CD14-positive monocyte (primary cell): ENCODE data around the gene FCRL3. TPM values are rescaled to one million over a fixed set of nuclear protein-coding genes. Genes with fewer than 3 reads are reported as not detected.
A peak's percentile ranks its signal among the peaks of the same experiment; 100 is the strongest.

ENCODE experiments used
- DNase-seq, 3 donors: peaks; one replicate each; pipeline ENCODE4 v3.0.0-alpha.2; 2011 to 2022
- H2AFZ ChIP-seq: 2 replicates; pipeline ENCODE4 v1.6.0; 2012; ENCODE audit warnings: mild to moderate bottlenecking, low read depth, low read length, inconsistent platforms; ENCODE audit not compliant: insufficient read depth, poor library complexity, severe bottlenecking
- H3K27ac ChIP-seq, 2 donors: 1 replicate in 1 of 2; 2 replicates in 1 of 2; pipeline ENCODE4 v1.5.1; 2012 to 2013; ENCODE audit warnings: low read length in 2 of 2, control low read depth in 1 of 2, inconsistent platforms in 1 of 2, low read depth in 1 of 2, mild to moderate bottlenecking in 1 of 2
- H3K27me3 ChIP-seq, 2 donors: one replicate each; pipeline versions ENCODE4 v1.6.0 to v1.6.1; 2011 to 2013; ENCODE audit warnings: low read length in 2 of 2; ENCODE audit not compliant: control insufficient read depth in 2 of 2, insufficient read depth in 2 of 2
- H3K36me3 ChIP-seq, 2 donors: replicated peaks in 1 of 2; 1 replicate in 1 of 2; 2 replicates in 1 of 2; pipeline versions ENCODE4 v1.5.1 to v1.6.1; 2012 to 2013; ENCODE audit warnings: low read length in 2 of 2, control low read depth in 1 of 2, inconsistent platforms in 1 of 2, mild to moderate bottlenecking in 1 of 2; ENCODE audit not compliant: insufficient read depth in 2 of 2, control insufficient read depth in 1 of 2
- H3K4me1 ChIP-seq, 2 donors: 1 replicate in 1 of 2; 2 replicates in 1 of 2; pipeline versions ENCODE4 v1.5.1 to v1.6.1; 2012 to 2013; ENCODE audit warnings: low read length in 2 of 2, control low read depth in 1 of 2, inconsistent platforms in 1 of 2, mild to moderate bottlenecking in 1 of 2, moderate library complexity in 1 of 2; ENCODE audit not compliant: insufficient read depth in 2 of 2, control insufficient read depth in 1 of 2
- H3K4me2 ChIP-seq: replicated peaks from 2 replicates; pipeline ENCODE3; 2012; ENCODE audit warnings: low read length, moderate library complexity, mild to moderate bottlenecking; ENCODE audit not compliant: poor library complexity, severe bottlenecking; ENCODE audit errors: extremely low read depth
- H3K4me3 ChIP-seq, 3 experiments: fragments of 200-600 bp in 1 of 3; sonication (generic) in 1 of 3; replicated peaks in 1 of 3; 1 replicate in 2 of 3; 2 replicates in 1 of 3; pipeline ENCODE4 v1.5.1; 2011 to 2013; ENCODE audit warnings: low read length in 3 of 3, mild to moderate bottlenecking in 3 of 3, control low read depth in 2 of 3, low read depth in 2 of 3, inconsistent platforms in 1 of 3, moderate library complexity in 1 of 3
- H3K79me2 ChIP-seq: 2 replicates; pipeline ENCODE4 v1.6.0; 2012; ENCODE audit warnings: mild to moderate bottlenecking, control low read depth, inconsistent platforms, low read length, moderate library complexity; ENCODE audit not compliant: insufficient read depth
- H3K9ac ChIP-seq: 2 replicates; pipeline ENCODE4 v1.6.0; 2017; ENCODE audit warnings: low read length, mild to moderate bottlenecking; ENCODE audit not compliant: insufficient read depth, poor library complexity, severe bottlenecking
- H3K9me3 ChIP-seq, 2 donors: replicated peaks in 1 of 2; 1 replicate in 1 of 2; 2 replicates in 1 of 2; pipeline versions ENCODE4 v1.5.1 to v1.6.1; 2012 to 2013; ENCODE audit warnings: low read length in 2 of 2, control low read depth in 1 of 2; ENCODE audit not compliant: control insufficient read depth in 1 of 2, insufficient read depth in 1 of 2
- H4K20me1 ChIP-seq: 2 replicates; pipeline ENCODE4 v1.6.0; 2012; ENCODE audit warnings: mild to moderate bottlenecking, low read length, control low read depth, moderate library complexity; ENCODE audit not compliant: insufficient read depth
- H3K27ac Mint-ChIP-seq, 7 donors: one replicate each; pipeline ENCODE4 v1.8.0; 2020; ENCODE audit warnings: mild to moderate bottlenecking in 7 of 7, mixed read lengths in 7 of 7, moderate library complexity in 6 of 7, inconsistent platforms in 2 of 7
- H3K27me3 Mint-ChIP-seq, 3 donors: one replicate each; pipeline ENCODE4 v1.8.0; 2021 to 2022; ENCODE audit warnings: low read depth in 3 of 3, mild to moderate bottlenecking in 3 of 3, mixed read lengths in 3 of 3, moderate library complexity in 3 of 3, inconsistent platforms in 1 of 3
- H3K36me3 Mint-ChIP-seq, 2 donors: one replicate each; pipeline ENCODE4 v1.8.0; 2020; ENCODE audit warnings: mixed read lengths in 2 of 2, inconsistent platforms in 1 of 2, mild to moderate bottlenecking in 1 of 2
- H3K4me1 Mint-ChIP-seq: one replicate; pipeline ENCODE4 v1.8.0; 2020; ENCODE audit warnings: mild to moderate bottlenecking, mixed read lengths
- H3K4me3 Mint-ChIP-seq, 2 donors: one replicate each; pipeline ENCODE4 v1.8.0; 2020; ENCODE audit warnings: mild to moderate bottlenecking in 2 of 2, mixed read lengths in 2 of 2, moderate library complexity in 1 of 2
- H3K9me3 Mint-ChIP-seq, 7 donors: one replicate each; pipeline ENCODE4 v1.8.0; 2020 to 2022; ENCODE audit warnings: mixed read lengths in 7 of 7, mild to moderate bottlenecking in 6 of 7, moderate library complexity in 6 of 7, inconsistent platforms in 2 of 7
- CTCF ChIP-seq: fragments of 200-600 bp; IDR thresholded peaks from one replicate; pipeline ENCODE4 v1.8.0; 2022; ENCODE audit warnings: antibody characterized with exemption, mild to moderate bottlenecking
- WGBS: methylation state at CpG from one replicate; pipeline ENCODE4 v1.1.5; 2013; ENCODE audit warnings: missing lambda C conversion rate; ENCODE audit not compliant: insufficient coverage; 5-methylcytosine and 5-hydroxymethylcytosine counted together
- intact Hi-C, 2 donors: fragments of 100-400 bp; cut with micrococcal nuclease; formaldehyde crosslinking; loops; one replicate each; pipeline versions ENCODE4 v1.15.0 to v1.15.1; 2023
- polyA plus RNA-seq, 3 donors: library from polyadenylated mRNA; depleted of rRNA in 1 of 3; unstranded in 2 of 3; stranded (reverse) in 1 of 3; fragments of 300-500 nt in 2 of 3; fragments of >200 nt in 1 of 3; fragmentation: Illumina TruSeq in 2 of 3; gene quantifications; 1 replicate in 2 of 3; 2 replicates in 1 of 3; pipeline ENCODE4 v1.2.3, GENCODE V29; 2012 to 2021

FCRL3 gene
- polyA plus RNA-seq, 3 donors: 0.09 to 0.42 (median 0.32) TPM

- Histone ChIP-seq H3K9me3 (no peaks in the 10 kb centered on the region), H3K27me3 (peaks cover 25 to 37% of the 10 kb centered on the region in 2 donors), H3K27ac (no peak overlapping the region), H3K79me2 (no peaks in the 10 kb centered on the region), H3K36me3 (no peaks in the 10 kb centered on the region), H3K4me1 (peaks cover 8 to 14% of the 10 kb centered on the region in 2 donors), H4K20me1 (no peaks in the 10 kb centered on the region), H2AFZ (no peak overlapping the region), H3K4me3 (no peak overlapping the region), H3K4me2 (no peak overlapping the region), H3K9ac (no peak overlapping the region)
- Mint-ChIP-seq H3K4me3 (no peak overlapping the region), H3K36me3 (no peaks in the 10 kb centered on the region), H3K9me3 (no peaks in the 10 kb centered on the region), H3K4me1 (peaks cover 18% of the 10 kb centered on the region), H3K27me3 (peaks cover 15 to 36% (median 20%) of the 10 kb centered on the region in 3 donors), H3K27ac (no peak overlapping the region)
- no peak for TF ChIP-seq CTCF
- intact Hi-C loops: no loop called here
- DNase-seq: no peak
- 75% methylated on average over 1 of the region's 2 CpGs for WGBS
Measured at GRCh38 chr1:157641177-157641576, 59.4 kb downstream of the FCRL3 start.

GRCh38 chr1:157639800-157640199 lies 60.8 kb downstream of the FCRL3 start:
- Mint-ChIP-seq H3K27me3 (peaks cover 19 to 43% (median 23%) of the 10 kb centered on the region in 3 donors), H3K9me3 (no peaks in the 10 kb centered on the region), H3K4me1 (peaks cover 6% of the 10 kb centered on the region), H3K27ac (no peak overlapping the region), H3K4me3 (peak overlapping the region in 1 of 2 donors; percentile 46), H3K36me3 (no peaks in the 10 kb centered on the region)
- no peak for TF ChIP-seq CTCF
- no peak overlapping the region for H3K27ac ChIP-seq
- H4K20me1 ChIP-seq: no peaks in the 10 kb centered on the region
- H3K4me3 ChIP-seq: no peak overlapping the region
- no peak overlapping the region for H2AFZ ChIP-seq
- no peak overlapping the region for H3K9ac ChIP-seq
- no peaks in the 10 kb centered on the region for H3K9me3 ChIP-seq
- H3K4me1 ChIP-seq: peaks cover 0 to 4% of the 10 kb centered on the region in 2 donors
- intact Hi-C loops: no loop called here
- H3K36me3 ChIP-seq: no peaks in the 10 kb centered on the region
- H3K27me3 ChIP-seq: peaks cover 33 to 51% of the 10 kb centered on the region in 2 donors
- no peaks in the 10 kb centered on the region for H3K79me2 ChIP-seq
- no peak overlapping the region for H3K4me2 ChIP-seq
- 66% methylated on average over 4 of the region's 4 CpGs for WGBS
- DNase-seq: no peak
